ENCODE measurements around the gene EIF3A.
"Not testable (repeated sequence)": the region's sequence is repeated elsewhere in the genome, so short reads cannot be mapped to it uniquely, and the experiment has no call there.

The EIF3A gene

GRCh38 chr10:119101366-119102098 is 20.9 kb upstream of the EIF3A start:
- DNase-seq = no peak

GRCh38 chr10:119100434-119101238 is 20.0 kb upstream of the EIF3A start:
- DNase-seq = no peak

GRCh38 chr10:119098576-119098975 is 18.0 kb upstream of the EIF3A start:
- no peak for DNase-seq

DNA sequence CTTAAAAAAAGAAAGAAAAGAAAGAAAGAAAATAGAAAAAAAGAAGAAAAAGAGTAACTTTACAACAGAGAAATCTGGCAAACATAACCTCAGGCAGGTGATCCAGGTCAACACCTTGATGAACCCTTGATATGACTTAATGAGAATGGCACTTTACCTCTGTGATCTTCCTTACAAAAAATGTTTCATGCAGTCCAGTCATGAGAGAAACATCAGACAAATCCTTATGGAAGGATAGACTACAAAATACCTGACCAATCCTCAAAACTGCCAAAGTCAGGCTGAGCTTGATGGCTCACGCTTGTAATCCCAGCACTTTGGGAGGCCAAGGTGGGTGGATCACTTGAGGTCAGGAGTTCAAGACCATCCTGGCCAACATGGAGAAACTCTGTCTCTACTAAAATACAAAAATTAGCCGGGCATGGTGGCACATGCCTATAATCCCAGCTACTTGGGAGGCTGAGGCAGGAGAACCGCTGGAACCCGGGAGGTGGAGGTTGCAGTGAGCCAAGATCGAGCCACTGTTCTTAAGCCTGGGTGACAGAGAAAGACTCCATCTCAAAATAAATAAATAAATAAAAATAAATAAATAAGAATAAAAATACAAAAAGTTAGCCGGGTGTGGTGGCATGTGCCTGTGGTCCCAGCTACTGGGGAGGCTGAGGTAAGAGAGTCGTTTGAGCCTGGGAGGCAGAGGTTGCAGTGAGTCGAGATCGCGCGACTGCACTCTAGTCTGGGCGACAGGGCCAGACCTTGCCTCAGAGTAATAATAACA is 16.2 kb upstream of the EIF3A start:
- not testable (repeated sequence) for DNase-seq

- no peak for DNase-seq
Measured at GRCh38 chr10:119095640-119096039, 15.0 kb upstream of the EIF3A start.

DNA sequence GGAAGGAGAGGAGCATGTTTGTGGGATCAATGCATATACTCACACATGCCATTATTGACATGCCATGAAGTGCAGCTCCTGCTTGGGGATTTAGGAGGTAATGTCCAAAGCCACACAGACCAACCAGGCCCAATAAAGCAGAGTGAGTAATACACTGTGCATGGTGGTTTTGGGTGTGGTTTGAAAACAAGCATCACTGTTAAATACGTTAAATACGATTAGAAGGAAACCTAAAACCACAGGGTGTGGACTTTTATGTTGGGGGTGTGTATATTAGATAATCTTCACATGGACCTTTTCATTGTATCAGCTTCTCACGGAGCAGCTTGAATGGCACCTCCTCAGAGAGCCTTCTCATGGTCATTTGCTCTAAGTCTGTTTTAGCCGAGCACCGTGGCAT is 10.4 kb upstream of the EIF3A start:
- DNase-seq = peak; percentile 70

DNA sequence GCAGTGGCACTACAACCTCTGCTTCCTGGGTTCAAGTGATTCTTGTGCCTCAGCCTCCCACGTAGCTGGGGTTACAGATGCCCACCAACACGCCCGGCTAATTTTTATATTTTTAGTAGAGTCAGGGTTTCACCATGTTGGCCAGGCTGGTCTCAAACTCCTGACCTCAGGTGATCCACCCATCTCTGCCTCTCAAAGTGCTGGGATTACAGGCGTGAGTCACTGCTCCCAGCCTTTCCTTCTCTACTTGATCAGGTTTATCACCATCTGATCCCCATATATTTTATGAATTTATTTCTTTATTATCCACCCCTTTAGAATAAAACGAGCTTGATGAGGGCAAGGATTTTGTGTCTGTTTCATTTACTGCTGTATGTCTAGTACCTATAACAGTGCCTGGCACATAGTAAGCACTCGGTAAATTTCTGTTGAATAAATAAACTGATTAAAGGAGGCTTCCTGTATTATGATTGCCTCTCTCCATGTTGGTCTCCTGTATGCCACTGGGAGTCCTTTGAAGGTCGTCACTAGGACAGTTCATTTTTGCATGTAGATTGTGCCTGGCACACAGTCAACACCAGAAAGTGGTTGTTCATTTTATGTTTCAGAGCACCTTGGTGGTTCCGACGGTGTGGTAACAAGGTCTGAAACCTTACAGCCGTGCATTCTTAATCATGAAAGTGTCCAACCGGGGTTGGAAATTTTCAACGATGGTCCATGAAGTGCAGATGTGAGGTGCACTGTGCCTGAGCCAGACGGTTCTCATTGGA is 9.6 kb upstream of the EIF3A start:
- DNase-seq = no peak

DNA sequence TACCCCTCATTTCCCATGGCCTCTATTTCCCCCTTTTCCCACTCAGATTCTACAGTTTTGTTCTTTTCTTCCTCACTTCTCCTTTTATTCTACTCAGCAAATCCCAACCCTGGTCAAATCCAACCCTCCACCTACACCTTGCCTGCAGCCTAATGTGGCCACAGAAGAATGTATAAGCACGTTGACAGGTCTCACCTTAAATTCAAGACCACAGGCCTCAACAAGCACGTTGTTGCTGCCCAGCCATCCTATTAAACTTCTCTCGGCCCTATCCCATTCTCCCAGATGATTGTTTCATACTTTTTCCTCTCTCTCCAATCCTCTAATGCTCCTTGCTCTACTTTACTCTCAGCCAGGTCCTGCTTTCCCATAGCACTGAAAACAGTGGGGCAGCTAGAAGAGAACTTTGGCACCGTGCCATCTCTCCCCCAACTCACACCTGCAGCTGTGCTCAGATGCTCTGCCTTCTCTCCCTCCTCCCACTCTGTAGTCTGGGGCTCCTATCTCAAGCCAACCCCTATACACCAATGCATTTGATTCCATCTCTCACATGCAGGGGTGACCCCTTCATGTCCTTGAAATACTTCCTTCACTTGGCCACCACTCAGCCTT is 6.8 kb upstream of the EIF3A start:
- DNase-seq = no peak

- no peak for DNase-seq
Measured at GRCh38 chr10:119084896-119085295, 4.3 kb upstream of the EIF3A start.

DNA sequence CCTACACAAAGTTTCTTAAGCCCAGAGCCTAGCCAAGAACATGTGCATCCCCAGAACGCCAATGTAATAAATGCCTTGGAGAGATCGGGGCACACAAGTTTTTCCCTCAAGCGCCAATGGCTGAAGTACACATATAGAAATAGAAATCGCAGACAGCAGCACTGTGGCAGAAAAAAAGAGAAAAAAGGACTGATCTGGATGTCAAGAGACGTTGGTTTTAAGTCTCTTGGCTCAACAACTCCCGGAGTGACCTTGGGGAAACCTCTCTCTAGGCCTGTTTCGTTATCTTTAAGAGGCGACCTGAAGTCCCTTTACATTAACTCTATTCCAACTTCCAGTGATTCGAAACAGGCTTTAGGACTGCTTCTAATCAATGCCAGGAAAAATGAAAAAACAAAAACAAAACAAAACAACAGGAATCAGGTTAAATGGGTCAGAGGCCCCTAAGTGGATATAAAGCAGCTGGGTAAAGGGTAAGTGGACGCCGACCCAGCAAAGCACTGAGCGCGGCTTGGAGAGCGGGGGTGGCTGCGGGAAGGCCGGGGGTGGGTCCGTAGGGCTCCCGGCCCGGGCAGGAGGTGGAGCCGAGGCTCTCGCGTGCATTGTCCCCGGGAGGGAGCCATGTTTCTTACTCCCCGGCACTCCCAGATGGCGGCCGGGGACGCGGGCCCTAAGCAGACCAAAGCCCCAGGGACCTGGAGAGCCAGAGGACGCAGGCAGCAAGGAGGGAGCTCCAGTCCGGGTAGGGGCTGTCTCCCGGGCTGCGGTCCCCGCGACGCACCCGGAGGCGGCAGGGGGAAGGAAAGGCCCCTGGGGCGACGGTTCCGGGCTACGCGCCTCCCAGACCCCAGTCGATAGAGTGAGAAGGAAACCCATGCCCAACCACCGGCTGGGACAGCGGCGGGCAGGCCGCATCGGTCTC is 757 bp downstream of the EIF3A start:
- DNase-seq = peak; percentile 69

- DNase-seq = no peak
Measured at GRCh38 chr10:119078422-119079179, 2.0 kb downstream of the EIF3A start.

GRCh38 chr10:119073584-119073983 is 7.0 kb downstream of the EIF3A start:
- no peak for DNase-seq

- DNase-seq = no peak
Measured at GRCh38 chr10:119070395-119071165, 10.0 kb downstream of the EIF3A start.

DNA sequence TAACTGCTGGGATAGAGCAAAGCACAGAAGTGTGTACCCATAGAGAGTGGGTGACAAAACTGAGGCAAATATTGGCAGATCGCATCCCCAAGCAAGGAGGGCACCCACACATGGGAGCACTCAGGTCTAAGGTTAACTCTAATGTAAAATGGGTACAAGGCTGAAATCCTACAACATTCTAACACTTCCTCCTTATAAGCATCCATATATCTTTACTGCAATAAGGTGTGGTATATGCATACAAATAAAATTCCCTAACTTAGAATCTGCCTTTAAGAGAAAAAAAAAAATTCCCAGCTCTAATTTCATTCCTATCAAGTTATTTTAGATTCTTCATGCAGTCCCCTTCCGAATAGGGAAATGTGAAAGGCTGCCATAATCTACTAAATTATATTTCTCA is 18.7 kb downstream of the EIF3A start:
- no peak for DNase-seq

DNA sequence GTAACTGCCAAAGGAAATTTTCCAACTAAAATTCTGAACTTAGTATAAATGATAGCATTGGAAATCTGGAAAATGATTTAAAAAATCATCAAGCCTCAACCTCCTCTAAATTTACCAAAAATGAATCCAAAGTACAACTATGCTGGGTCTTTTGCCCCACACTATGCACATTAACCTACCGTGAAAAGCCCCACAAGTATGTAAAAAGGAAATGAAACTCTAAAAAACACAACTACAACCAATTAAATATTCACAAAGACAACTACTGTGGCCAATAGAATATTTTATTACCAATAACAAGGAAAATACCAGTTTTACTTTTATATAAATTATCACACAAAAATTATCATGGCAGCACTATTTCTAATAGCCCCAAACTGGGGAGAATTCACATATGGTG is 19.3 kb downstream of the EIF3A start:
- no peak for DNase-seq

GRCh38 chr10:119060107-119060506 is 20.5 kb downstream of the EIF3A start:
- no peak for DNase-seq

DNA sequence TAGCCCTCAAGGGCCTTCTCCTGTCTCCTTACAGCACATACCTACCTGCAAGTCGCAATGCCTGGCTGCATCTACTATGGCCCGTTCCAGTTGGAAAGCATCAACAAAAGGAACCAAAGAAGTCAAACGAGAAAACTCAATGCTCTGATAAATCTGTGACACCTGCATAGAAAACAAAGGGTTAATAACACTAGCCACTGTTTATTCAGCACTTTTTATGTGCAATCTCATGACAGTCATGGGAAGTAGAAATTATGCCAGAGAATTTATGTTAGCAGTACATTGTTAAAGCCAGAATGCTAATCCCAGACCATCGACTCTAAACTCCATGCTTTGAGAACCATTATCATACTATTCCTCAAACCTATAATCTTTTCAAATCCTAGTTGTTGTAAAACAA is 21.1 kb downstream of the EIF3A start:
- no peak for DNase-seq

- no peak for DNase-seq
Measured at GRCh38 chr10:119058010-119058409, 22.6 kb downstream of the EIF3A start.

GRCh38 chr10:119055472-119055871 is 25.1 kb downstream of the EIF3A start:
- no peak for DNase-seq

- no peak for DNase-seq
Measured at GRCh38 chr10:119051775-119052174, 28.8 kb downstream of the EIF3A start.

All from fibroblast of upper back skin (primary cell).